Dermis blood vessel endothelial cell (primary cell): ENCODE data around the gene USP10. TPM values are rescaled to one million over a fixed set of nuclear protein-coding genes. Genes with fewer than 3 reads are reported as not detected.

Experiments used
- DNase-seq: peaks from one replicate; pipeline ENCODE4 v3.0.0; 2010
- total RNA-seq: library from RNA; depleted of rRNA; stranded (reverse); fragments of >200 nt; gene quantifications from 2 replicates; pipeline ENCODE4 v1.2.3, GENCODE V29; 2014

USP10 gene
- total RNA-seq, 1 donor from 2014 or later: 32.7 TPM

DNA sequence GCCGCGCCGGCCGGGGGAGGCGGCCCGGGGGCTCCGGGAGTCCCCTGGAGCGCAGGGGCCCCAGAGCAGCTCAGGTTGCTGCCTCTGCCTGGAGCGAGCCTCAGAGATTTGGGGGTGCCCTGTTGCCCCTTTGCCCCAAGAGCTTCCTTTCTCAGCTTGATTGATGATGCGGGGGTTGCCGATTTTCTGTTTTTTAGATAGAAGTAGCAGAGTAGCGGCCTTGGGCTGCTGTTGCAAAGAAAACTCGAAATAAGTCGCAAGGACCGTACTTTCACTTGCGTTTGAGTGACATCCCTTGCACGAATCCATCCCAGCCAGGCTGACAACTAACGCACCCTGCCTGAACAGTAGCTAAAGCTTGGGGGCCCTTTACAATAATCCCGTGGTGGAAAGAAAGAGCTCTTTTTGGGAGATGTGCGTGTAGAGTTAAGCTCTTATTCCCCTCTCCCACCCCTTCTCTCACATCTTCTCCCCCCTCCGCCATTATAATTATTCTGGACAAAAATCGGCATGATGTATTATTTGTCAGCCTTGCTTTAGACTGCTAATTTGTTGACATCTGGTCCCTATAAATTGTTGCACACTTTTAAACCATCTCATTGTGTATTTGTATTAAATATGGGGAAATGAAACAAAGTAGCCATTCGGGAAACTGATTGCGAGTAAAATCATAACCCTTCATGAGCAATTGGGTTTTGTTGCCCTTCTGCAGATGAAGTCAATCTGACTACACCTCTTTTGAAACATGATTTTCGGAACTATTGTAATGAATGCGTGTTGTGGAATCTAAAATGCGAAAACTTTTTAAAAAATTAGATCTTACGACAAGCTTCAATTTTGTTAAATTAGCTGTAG is 873 bp downstream of the USP10 start:
- peak; percentile 51 for DNase-seq

DNA sequence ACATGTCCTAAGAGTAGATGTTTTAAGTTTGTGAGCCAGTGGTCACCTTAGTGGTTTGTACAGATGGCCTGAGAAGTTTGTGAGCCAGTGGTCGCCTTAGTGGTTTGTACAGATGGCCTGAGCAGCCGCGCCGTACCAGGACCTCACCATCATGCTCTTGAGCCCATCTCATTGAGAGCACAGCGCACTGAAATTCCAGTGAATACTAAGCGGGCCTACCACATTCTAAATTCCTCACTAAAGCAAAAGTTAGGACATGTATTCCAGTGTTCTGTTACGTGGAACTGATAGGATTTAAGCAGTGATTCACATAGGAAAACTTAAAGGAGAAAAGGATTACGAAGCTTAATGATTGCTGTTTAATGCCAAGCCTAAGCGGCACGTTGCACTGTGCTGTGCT is 3.9 kb downstream of the USP10 start:
- DNase-seq: no peak

DNA sequence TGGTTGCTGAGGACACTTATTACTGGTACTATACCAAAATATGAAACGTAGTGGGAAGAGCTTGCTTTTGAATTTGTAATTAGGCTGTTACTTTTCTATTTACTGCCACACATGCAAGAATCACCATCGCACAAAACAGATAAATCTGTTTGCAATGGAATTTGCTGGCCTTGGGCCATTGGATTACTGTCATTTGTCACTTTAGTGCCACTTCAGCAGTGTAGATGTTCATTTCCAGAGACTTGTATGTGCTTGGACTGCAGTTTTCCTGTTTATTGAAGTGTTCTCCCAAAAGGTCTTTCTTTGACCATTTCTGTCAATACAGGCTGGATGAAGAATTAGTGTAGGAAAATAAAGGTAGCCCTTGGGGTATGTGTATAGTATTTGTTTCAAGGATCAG is 4.5 kb downstream of the USP10 start:
- no peak for DNase-seq

DNA sequence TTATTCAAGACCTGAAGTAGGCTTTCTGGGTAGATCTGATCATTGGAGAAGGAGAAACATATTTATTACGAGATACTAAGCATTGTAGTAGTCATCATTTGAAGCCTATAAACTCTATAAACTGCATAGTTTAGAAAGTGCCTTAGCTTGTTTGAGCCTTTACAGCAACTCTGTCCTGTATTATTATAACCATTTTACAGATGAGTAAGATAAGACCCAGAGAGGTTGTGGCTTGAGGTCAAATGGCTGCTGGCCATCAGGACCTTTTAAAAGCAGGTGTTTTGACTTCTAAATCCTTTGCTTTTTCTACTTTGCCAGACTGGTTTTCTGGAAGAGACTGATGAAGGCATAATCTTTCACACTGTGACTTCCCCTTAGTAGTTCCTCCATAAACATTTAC is 7.1 kb downstream of the USP10 start:
- no peak for DNase-seq

DNA sequence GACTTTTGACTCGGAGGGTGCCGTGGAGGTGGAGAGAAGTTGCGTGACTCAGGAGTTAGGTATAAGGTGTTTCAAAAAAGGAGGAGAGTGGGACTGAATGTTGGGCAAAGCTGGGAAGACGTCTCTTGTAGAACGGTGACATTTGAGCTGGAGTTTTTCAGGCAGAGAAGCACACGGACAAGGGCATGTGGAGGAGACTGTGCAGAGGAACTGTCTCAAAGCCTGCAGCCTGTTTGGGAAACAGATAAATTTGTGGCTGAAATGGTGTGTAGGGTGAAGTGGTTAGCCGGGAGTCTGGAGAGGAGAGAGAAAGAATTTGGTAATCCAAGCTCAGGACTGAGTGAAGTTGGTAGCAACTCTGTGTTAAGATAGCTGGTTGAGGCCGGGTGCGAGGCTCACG is 9.8 kb downstream of the USP10 start:
- DNase-seq: no peak

DNA sequence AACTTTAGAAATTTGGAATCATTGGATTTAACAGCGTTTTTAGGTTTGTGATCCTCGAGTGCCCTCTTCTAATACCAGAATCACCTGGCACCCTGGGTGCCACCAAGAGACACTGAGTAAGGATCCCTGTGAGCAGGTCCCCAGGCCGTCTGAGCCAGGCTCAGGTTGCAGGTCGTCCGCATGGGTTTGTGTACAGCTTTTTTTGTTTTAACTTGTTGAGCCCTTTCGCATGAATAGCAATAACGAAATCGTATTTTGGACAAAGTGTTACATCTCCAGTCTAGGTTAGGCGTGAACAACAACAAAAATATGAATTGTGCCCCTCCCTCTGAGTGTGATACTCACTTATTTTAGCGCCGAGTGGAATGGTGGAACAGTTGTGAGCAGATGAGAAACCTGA is 10.9 kb downstream of the USP10 start:
- DNase-seq: no peak

DNA sequence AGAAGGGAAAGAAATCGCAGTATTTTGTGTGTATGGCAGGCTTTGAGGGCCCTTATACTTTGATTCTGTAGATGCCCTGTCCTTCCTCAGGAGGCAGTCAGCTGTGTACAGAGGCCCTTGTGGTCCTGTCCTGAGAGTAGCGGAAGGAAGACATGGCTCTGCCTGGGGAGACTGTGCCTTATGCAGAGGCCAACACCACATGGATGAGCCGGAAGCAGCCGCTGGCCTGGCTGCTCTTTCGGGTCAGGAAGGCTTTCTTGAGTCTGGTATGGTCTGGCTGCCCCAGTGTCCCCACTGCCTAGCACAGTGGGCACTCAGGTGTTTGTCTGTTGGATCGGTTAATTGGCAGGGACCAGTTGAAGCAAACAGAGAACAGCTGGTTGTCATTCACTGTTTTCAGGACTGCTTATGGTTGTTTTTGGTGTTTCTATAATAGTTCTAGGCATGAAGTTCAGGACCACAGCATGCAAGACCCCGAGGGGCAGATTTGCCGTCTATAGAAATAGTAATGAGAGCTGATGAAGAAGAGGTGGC is 12.4 kb downstream of the USP10 start:
- DNase-seq: no peak

DNA sequence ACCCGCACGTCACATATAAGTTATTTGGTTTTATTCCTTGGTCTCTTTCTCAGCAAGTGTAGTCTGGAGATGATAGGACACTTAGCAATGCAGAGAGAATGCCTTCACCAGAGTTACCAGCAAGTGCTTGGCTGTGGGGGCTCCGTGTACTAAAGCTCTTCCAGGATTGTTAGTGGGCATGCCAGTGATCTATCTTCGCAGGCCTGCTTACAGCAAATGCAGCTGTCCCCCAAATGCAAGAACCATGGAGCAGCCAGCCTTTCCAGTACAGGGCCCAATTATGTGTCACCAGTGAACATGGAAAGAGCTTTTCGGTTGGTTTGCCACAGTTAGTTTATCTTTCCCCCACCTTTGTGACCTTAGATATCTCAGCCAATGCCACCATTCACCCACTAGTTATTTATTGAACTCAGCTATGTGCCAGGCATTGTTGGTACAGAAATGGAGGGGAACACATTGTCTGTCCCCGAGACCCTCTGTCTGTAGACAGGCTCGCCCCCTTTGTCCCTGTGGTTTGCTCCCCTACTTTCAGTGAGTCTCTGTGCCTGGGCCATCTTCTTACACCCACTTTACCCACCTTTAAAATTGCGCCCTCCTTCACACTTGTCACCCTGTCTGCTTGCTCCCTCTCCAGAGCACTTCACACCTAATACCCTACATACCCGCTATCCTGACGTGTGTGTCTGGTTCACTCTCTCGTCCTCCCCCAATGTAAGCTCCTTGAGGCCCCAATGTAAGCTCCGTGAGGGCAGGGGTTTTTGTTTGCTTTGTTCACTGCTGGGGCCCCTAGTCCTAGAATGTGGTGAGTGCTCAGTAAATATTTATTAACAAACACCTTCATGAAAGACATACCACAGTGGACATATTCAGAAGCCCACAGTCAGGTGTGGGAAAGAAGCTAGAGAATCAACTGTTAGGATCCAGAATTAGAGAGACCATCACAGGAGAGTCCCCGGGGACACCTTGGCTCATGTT is 13.3 kb downstream of the USP10 start:
- no peak for DNase-seq

DNA sequence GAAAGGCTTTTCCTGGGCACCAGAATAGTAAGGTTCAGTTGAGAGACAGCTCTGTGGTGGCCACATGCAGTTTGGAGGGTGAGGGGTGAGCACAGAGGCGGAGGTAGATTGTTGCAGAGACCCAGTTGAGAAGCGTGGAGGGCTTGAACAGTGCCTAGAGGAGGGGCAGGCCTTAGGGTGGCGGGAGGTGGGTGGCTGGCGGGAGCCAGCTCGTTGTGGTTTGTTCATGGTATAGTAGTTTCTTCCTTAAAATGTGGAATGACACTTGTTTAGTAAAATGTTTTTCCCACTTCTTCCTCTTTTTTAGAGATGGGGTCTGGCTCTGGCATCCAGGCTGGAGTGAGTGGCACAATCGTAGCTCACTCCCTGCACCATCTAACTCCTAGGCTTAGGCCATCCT is 14.2 kb downstream of the USP10 start:
- no peak for DNase-seq

DNA sequence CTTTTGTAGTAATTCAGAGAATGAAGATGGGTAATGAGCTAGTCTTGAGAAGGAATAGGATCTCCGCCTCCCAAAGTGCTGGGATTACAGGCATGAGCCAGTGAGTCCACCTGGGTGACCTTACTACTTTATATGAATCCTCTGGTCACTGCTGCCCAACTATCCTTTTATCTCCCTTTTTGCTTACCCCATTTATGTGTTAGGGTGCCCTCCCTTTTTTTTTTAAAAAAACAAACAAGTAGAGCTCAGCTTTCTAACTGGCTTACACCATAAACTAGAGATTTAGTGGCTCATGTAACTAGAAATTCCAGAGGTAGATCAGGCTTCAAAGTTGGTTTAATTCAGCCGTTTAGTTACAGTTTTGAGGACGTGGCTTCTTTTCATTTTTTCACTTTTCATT is 15.6 kb downstream of the USP10 start:
- DNase-seq: no peak

DNA sequence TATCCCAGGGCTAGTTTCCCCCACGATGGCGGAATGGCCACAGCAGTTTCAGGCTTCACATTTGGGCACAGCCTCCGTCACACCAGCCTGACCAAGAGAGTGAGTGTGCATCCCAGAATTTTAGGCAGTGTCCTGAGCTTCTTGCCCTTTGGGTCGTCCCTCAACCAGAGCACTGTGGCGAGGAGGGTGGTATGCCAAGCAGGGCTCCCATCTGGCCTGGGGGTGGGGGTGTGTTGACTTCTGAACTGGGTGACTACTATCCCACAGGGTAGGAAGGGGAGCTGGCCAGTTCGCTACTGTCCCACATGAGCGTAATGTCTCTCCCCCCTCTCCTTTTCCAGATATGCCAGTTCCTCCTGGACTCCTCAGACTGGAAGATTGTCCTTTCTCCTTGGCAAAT is 16.1 kb downstream of the USP10 start:
- DNase-seq: no peak

DNA sequence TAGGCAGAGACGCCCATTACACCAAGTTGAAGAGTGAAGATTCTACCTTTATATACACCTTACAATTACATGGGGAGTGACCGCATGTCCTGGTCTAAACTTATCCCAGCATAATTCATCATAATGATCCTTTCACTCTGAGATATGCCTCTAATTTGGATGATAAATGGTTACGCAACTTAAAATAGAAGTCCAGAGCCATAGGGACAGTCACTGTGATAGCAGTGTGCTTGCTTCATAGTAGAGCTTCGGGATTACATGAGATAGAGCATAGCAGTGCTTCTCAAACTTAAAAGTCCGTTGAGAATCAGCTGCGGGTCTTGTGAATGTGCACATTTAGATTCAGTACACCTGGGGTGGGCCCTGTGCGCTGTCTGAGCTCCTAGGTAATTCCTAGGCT is 16.9 kb downstream of the USP10 start:
- no peak for DNase-seq

DNA sequence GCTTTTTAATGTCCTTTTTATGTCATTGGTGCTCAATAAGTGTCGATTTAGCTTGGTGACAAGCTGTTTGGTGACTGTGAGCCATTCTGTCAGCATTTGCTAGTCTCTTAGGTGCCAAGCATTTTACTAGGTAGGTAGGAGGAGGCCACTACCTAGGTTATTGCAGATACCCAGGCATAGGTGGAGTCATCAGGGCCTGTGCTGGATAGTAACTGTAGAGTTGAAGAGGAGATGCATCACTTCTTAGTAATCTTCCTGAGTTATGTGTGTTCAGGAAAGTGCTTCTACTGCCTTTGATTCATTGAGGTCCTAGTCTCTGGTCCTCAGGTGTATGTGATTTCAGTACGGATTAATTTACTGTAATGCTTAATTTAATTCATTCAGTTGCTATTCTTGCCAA is 17.7 kb downstream of the USP10 start:
- DNase-seq: no peak

DNA sequence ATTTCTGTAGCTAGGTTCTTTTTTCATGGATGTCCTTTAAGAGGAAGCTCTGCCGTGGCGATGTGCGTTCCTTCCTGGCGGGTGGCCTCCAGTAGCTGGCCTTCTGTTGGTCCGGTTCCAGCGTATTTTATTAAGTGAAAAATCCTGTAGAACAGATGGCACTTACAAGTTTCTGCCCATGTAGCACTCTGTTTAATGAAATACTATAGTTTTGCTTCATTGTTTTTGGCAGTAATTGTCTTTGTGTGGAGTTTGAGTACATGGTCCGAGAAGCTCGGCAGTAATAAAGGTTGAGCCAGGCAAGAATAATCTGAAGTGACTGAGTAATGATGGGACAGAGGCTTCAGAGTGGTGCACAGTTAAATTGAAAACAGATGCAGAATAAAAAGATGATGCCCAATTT is 20.4 kb downstream of the USP10 start:
- peak; percentile 42 for DNase-seq

DNA sequence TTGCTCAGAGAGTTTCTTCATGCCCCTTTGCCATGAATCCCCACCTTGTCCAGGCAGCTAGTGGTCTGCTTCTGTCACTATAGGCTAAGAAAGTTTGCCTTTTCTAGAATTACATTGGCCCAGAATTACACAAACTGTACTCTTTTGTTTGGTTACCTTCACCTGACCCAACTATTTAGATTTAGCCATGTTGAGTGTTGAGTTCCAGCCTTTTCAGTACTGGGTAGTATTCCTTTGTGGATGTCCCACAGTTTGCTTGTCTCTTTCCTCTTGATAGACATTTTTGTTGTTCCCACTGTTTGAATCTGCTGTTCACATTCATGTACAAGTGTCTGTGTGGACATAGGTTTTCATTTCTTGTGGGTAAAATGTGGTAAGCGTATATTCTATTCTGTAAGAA is 22.3 kb downstream of the USP10 start:
- DNase-seq: no peak

DNA sequence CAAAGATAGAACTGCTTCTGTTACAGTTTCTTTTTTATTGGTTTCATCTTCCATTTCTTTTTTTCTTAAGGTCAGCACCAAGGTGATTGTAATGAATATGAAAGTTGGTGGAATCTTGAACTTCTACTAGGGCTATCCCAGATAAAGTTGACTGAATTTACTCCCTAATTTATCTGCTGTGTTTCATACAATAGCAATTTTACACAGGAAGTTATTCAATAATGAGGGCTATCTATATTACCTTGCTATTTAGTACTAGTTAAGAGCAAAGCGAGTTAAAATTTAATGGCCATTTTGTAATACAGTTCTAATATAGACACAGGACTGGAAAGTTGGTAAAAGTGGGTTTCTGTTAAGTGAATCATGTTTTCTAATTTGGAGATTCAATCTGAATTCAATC is 24.1 kb downstream of the USP10 start:
- DNase-seq: no peak

DNA sequence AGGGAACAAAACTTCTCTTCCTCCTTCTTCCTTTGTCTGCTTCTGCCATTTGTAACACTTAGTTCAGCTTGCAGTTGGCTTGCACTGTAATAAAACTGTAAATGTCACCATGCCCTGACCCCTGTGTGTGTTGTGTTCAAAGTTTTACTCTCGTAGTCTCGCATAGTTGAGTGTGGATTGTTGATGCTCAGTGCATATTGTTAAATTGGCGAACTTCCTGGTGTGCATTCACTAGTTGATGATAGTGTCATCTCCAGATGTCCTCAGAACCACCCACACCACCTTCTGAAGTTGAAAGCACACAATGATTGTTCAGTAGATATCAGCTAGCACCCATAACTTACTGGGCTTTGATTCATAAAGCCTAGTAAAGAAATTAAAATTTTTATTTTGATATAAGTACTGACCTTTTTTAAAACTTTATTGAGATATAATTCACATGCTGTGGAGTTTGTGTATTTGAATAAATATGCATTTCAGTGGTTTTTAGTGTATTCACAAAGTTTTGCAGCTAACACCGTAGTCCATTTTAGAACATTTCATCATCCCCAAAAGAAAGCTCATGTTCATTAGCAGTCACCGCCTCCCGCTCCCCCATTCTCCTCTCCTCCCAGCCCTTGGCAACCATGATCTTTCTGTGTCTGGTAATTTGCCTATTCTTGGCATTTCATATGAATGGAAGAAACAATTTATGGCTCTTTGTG is 25.0 kb downstream of the USP10 start:
- DNase-seq: no peak

DNA sequence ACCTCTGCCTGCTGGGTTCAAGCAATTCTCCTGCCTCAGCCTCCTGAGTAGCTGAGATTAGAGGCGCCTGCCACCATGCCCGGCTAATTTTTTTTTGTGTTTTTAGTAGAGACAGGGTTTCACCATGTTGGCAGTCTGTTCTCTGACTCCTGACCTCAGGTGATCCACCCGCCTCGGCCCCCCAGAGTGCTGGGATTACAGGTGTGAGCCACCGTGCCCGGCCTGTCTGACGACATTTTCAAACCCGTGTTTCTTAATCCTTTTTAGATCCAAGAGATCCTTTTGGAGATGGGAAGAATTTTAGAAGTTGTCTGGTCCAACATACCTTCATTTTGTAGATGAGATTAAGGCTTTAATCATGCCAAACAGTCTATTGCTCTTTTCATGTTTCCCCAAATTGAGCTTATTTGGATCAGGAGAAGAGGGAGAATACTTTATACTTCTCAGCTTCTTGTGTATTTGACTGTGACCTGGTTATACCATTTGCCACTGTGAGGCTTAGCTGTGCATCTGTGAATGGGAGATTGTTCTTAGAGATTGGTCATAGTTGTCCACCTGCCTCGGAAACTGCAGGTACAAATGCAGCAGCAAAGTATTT is 25.8 kb downstream of the USP10 start:
- no peak for DNase-seq

DNA sequence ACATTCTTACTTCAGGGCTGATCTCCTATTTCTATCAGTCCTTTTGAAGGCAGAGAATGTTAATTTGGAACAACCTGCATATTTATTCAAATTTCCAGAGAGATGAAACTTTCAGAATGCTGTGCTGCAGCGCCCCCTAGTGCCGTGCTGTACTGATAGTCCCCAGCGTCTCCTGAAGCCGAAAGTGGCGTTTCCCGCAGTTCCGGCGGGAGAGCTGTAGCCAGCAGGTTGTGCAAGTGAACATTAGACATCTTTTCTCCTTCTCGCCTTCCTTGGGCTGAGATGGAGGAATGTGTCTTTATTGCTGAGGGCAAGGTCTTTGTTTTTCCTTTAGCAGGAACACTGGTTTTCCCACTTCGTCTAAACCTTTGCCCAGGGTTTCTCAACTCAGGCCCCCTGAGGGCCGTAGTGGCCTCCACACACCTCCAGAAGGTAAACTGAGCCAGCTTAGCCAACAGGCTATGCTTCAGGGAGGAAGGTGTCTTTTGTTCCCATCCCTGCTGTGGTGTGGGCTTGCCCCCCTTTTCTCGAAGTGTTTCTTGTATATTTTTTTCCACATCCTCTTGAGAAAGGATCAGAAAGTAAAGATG is 26.4 kb downstream of the USP10 start:
- DNase-seq: peak; percentile 90

DNA sequence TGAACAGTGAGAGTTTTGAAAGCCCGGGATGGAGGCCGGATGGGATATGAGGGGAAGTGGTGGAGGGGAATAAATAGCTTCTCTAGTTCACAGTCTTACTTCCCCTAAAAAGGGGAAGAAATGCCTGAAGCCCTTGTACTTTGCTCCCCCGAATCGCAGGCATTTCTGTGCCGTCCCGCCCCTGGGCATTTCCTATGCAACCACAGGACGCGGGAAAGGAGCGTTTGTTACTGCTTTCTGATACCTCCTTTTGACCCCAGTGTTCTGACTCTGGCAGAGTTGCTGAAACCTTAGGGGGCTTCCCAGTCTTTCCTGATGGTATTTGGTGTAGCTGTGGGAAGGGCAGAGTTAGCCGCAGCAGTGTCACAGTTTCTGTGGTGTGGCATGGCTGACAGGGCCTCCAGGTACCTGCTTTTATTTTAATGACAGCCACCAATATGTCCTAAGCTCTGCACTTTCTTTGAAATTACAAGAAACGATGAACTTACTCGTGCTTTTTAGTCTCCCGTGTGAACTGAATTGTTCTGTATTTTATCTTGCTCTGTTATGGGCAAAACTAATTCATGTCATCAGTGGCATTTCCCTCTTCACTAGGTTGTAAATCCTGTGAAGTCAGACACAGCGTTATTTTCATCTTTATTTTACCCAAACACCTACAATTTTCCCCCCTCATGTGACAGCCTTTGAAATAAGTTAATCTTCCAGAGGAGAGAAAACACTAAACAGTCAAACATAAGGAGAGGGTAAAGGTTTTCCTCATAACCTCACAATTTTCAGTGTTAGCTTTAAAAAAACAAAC is 27.1 kb downstream of the USP10 start:
- no peak for DNase-seq

DNA sequence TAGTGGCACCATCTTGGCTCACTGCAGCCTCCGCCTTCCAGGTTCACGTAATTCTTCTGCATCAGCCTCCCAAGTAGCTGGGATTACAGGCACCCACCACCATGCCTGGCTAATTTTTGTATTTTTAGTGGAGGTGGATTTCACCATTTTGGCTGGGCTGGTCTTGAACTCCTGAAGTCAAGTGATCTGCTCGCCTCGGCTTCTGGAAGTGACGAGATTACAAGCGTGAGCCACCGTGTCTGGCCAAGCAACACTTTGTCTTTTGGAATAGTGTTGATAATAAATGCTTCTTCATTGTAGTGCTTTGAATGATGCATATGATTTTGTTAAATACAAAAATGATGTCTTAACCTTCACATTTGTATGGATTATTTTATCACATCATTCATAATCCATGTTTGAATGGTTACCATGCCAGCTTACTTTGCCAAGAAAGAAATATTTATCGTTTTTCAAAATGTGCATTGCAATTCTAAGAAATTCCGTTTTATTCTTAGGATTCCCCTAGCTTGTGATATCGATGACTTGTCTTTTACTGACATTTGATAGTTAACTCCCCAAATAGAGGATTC is 29.1 kb downstream of the USP10 start:
- no peak for DNase-seq
